GM19035 (cell line): ENCODE measurements around the gene MEGF9.
A peak's percentile ranks its signal among the peaks of the same experiment; 100 is the strongest.
"Not testable (repeated sequence)": the region's sequence is repeated elsewhere in the genome, so short reads cannot be mapped to it uniquely, and the experiment has no call there.

Experiments
- ATAC-seq: cut with Tn5 transposase; IDR thresholded peaks from one replicate; pipeline ENCODE4 v1.9.1; 2021; ENCODE audit not compliant: unreplicated experiment

The MEGF9 gene

DNA sequence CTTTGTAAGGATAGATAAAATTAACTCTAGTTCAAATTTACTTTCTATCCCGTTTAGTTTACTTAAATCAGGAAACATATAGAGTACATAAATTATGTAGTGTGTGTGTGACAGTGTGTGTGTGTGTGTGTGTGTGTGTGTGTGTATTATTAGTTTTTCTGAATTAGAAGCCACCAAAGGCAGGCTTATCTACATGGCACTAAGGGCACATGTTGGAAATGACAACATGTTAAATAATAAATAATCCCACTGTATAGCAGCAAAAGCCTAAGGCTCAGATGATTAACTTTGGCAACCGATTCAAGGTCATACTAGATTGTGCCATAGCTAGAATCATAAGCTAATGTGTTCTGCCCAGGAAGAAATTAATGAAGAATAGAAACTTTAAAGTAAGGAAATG, 54.6 kb downstream of the MEGF9 start:
- no peak for ATAC-seq

DNA sequence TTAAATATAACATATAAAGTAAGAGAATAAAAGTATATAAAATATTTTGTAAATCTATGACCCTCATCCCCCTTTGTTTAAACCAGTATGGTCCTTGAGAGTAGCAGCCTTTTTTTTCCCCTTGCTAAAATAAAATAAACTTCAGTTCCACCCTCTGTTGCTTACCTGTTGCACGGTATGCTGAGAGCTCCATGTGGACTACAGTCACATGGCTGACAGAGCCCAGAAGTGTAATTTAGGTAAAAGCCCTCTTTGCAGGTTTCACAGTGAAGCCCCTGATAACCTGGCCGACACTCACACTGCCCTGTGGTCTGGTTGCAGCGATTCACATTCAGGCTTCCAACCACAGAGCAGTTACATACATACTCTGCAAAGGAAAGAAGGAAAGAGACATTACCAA, 55.1 kb downstream of the MEGF9 start:
- no peak for ATAC-seq

DNA sequence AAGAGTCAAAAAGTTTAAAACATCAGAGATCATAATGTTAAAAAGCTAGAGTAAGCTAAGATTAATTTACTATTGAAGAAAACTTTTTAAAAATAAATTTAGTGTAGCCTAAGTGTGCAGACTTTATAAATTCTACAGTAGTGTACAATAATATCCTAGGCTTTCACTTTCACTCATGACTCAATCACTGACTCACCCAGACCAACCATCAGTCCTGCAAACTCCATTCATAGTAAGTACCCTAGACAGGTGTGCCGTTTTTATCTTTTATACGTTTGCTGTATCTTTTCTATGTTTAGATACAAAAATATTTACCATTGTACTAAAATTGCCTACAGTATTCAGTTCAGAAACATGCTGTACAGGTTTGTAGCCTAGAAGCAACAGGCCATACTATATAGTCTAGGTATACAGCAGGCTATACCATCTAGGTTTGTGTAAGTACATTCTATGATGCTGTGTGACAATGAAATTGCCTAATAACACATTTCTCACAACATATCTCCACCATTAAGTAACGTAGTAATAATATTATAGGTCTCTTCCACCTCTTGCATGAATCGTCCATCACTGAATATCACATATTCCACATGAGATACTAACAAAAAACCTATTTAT, 59.2 kb downstream of the MEGF9 start:
- peak; percentile 58 for ATAC-seq

GRCh38 chr9:120654272-120654671, 60.0 kb downstream of the MEGF9 start:
- no peak for ATAC-seq

GRCh38 chr9:120653762-120654161, 60.5 kb downstream of the MEGF9 start:
- no peak for ATAC-seq

DNA sequence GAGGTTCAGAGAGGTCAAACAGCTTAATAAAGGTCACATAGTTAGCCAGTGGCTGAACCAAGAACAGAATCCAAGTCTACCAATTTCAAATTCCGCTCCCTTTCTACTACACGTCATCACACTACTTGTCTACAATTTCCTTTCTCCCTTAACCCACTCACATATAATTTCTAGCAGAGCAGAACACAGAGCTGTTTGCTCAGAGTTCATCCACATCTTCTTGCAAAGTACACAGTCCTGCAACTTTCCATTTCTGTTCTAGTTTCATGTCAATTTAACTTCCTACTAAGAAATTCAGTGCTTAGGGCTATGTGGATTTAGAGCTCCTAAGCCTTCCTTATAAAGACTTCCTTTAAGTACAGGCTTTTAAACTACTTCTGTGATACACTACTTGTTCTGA, 61.3 kb downstream of the MEGF9 start:
- no peak for ATAC-seq

DNA sequence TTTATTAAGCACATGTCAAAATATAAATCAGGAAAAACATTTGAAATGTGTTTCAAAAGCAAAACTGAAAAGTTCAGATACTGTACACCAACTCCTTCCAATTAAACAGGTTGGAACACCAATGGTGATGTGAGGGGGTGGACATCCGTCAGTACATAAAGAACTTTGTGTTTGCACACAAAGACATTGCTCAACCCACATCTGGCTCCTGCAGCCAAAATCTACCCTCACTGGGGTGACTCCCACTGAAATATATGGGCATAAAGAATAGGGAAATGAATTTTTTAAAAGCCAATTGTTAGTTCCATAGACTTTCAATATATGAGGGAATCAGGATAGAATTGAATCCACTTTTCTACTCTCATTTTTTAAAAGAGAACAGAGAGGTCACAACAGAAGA, 63.9 kb downstream of the MEGF9 start:
- ATAC-seq = no peak

DNA sequence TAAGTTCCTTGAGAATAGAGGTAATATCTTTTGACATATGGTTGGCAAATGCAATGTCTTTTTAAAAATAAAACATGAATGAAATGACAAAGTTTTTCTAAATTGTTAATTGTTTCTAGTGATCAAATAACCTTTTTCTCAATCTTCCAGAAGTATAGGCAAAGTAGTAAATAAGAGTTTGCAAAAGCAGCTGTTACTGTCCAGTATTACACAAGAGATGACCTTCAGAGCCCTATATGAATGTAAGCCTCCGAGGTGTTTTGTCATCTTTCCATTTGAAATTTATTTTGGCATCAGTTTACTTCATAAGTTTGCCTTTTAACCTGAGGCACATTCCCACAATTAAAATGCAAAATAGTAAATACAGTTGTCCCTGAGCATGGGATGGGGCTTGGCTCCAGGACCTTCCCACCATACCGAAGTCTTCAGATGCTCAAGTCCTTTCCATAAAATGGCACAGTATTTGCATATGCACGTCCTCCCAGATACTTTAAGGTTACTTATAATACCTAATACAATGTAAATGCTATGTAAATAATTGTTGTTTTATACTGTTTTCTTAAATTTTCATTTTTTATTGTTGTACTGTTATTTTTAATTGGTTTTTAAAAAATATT, 65.6 kb downstream of the MEGF9 start:
- no peak for ATAC-seq

- no peak for ATAC-seq
Observed at GRCh38 chr9:120646948-120647347, 67.3 kb downstream of the MEGF9 start.

DNA sequence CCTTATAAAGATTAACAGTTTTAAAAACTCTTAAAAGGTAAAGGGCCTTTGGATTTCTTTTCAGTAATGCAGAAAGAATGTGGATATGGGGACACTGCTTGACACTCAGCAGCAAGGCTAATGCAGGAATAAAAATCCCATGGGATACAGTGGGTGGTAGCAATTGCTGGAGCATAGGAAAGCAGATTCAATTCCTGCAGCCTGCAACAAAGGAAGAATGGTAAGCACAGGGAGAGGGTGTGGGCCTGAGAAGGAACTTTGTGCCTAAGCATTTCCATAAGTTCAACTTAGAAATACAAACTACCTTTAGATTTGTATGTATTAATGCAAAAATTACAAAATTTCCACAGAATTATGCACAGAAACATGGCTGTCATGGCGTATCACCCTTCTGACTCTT, 68.5 kb downstream of the MEGF9 start:
- no peak for ATAC-seq

DNA sequence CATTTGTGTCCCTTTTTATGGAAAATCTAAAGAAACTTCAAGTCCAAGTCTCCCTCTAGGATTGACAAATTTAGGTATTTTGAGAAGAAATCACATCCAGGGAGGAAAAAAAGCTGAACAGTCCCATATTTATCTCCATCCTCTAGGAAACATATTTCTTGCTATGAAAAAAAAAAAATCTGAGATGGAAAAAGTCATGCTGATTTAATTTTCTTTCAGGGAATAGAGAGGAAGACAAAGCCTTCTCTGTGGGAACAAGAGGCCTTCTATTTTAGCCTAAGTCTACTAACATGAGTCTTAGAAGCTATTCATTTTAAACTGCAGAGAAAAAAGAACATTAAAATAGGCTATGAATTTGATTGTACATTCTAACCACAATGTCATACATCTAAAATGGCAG, 71.2 kb downstream of the MEGF9 start:
- ATAC-seq = no peak

GRCh38 chr9:120642129-120642770, 72.0 kb downstream of the MEGF9 start:
- no peak for ATAC-seq

DNA sequence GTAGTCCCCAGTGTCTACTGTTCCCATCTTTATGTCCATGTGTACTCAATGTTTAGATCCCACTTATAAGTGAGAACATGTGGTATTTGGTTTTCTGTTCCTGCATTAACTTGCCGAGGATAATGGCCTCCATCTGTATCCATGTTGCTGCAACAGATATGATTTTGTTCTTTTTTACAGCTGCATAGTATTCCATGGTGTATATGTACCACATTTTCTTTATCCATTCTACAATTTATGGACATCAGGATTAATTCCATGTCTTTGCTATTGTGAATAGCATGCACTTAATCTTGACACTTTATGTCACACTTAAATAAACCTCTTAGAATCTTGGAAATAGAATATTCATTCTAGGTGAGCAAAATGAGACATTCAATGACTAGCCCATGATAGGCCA, 73.4 kb downstream of the MEGF9 start:
- not testable (repeated sequence) for ATAC-seq

GRCh38 chr9:120640380-120640779, 73.9 kb downstream of the MEGF9 start:
- no peak for ATAC-seq

- ATAC-seq = no peak
Observed at GRCh38 chr9:120637919-120638318, 76.4 kb downstream of the MEGF9 start.

- no peak for ATAC-seq
Observed at GRCh38 chr9:120636194-120636957, 77.9 kb downstream of the MEGF9 start.

DNA sequence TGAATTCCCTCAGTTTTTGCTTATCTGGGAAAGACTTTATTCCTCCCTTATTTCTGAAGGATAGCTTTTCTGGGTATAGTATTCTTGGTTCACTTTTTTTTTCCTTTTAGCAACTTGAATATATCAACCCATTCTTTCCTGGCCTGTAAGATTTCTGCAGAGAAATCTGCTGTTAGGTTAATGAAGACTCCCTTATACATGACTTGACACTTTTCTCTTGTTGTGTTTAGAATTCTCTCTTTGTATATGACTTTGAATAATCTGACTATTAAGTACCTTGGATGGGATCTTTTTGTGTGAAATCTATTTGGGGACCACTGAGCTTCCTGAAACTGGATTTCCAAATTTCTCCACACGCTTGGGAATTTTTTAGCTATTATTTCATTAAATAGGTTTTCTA, 79.3 kb downstream of the MEGF9 start:
- ATAC-seq = no peak

GRCh38 chr9:120630333-120630732, 83.9 kb downstream of the MEGF9 start:
- no peak for ATAC-seq

GRCh38 chr9:120628925-120629497, 85.3 kb downstream of the MEGF9 start:
- not testable (repeated sequence) for ATAC-seq

DNA sequence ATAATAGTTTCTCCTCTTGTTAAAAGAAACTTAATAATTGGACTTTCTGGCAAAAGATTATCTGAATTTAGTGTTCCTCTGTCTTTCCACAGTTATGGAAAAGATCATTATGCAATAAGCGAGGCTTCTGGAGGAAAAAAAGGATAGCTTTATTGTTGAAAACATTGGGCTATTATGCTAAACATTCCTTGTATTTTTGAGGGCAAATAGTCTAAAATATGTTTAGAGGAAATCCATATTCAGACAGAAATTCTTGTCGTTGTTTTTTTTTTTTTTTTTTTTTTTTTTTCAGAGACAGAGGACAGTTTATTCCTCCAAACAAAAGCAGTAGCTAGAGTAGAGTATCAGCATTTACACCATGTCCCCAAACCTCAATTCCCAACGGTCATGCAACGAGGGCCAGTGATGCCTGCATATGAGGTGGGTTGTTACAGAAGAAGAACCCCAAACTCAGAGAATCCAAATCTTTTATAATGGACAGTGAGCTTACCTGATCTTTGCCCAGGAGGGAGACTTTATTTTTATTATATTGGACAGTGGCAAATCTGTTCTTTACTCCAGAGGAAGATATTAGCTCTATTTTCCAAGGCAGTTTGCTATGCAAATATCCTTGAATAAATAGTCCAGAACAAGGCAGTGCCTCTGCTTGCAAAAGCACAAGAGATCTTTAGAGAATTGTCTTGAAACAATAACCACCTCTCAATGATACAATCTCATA, 85.9 kb downstream of the MEGF9 start:
- no peak for ATAC-seq

DNA sequence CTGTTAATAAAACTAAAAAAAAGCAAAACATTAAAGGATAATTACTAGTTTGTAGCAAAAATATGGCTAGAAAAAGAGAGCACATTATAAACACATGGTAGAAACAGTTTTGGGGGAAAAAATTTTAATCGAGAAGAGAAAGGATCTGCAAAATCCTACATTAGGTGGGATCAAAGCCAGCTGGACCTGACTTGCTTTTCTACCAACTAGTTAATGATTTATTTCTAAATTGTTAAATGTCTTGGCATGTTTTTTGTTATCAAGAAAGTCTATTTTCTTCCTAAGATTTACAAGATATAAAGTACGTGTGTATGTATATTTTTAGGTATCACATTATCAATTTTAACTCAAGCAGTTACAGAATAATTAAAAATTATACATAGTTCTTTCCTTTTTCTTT, 87.2 kb downstream of the MEGF9 start:
- ATAC-seq = no peak
